Gastrocnemius medialis (tissue), 4 donors: ENCODE results near the gene TEDDM1. TPM values are rescaled to one million over a fixed set of nuclear protein-coding genes. Genes with fewer than 3 reads are reported as not detected.

ENCODE experiments used
- ATAC-seq, 2 donors: fragments of 150-250 bp; one replicate each; pipeline ENCODE4 v1.9.1; 2016
- DNase-seq, 2 donors: peaks; one replicate each; pipeline ENCODE4 v3.0.0-alpha.2; 2019
- H3K27ac ChIP-seq, 4 donors: fragments of 200-600 bp; sonication (generic); 1 replicate in 1 of 4; 2 replicates in 3 of 4; pipeline ENCODE4 v1.5.1; 2016 to 2018; ENCODE audit warnings: mild to moderate bottlenecking in 2 of 4, moderate library complexity in 1 of 4
- H3K27me3 ChIP-seq, 3 donors: fragments of 200-600 bp; sonication (generic) in 2 of 3; 1 replicate in 1 of 3; 2 replicates in 2 of 3; pipeline versions ENCODE4 v1.5.1 to v1.6.0; 2016 to 2019; ENCODE audit warnings: mild to moderate bottlenecking in 1 of 3, moderate library complexity in 1 of 3
- H3K36me3 ChIP-seq, 2 donors: fragments of 200-600 bp; sonication (generic) in 1 of 2; one replicate each; pipeline ENCODE4 v1.5.1; 2017 to 2018
- H3K4me1 ChIP-seq, 2 donors: fragments of 200-600 bp; sonication (generic) in 1 of 2; one replicate each; pipeline ENCODE4 v1.5.1; 2016 to 2017; ENCODE audit warnings: mild to moderate bottlenecking in 2 of 2
- H3K4me3 ChIP-seq, 4 donors: fragments of 200-600 bp; sonication (generic) in 3 of 4; 1 replicate in 1 of 4; 2 replicates in 3 of 4; pipeline ENCODE4 v1.5.1; 2016 to 2019; ENCODE audit warnings: mild to moderate bottlenecking in 2 of 4
- H3K9me3 ChIP-seq, 3 donors: fragments of 200-600 bp; sonication (generic) in 2 of 3; 1 replicate in 1 of 3; 2 replicates in 2 of 3; pipeline ENCODE4 v1.5.1; 2016 to 2019
- POLR2A ChIP-seq, 2 donors: fragments of 450-650 bp; IDR thresholded peaks; one replicate each; pipeline ENCODE4 v1.6.1; 2017; ENCODE audit warnings: antibody characterized with exemption in 2 of 2, mild to moderate bottlenecking in 2 of 2, moderate library complexity in 2 of 2
- in situ Hi-C, 4 donors: fragments of 200-750 bp; cut with MboI; loops; one replicate each; pipeline versions ENCODE4 v1.15.0 to v1.8.0; 2017; ENCODE audit warnings: low sequenced_read_pairs in 4 of 4
- intact Hi-C: fragments of 100-400 bp; cut with DNase I; formaldehyde crosslinking; loops from one replicate; pipeline ENCODE4 v1.15.1; 2023; ENCODE audit warnings: low total_unique reads
- total RNA-seq, 4 donors: library from RNA; depleted of rRNA; stranded (reverse); fragments of >200 nt; gene quantifications; one replicate each; pipeline versions ENCODE4 v1.1.0 to v1.2.3, GENCODE V29; 2016
- TF ChIP-seq, protein P1 (sequence below), 5 experiments: fragments of 450-650 bp in 3 of 5; fragments of 200-600 bp in 2 of 5; sonication (generic) in 2 of 5; IDR thresholded peaks in 4 of 5; conservative IDR thresholded peaks in 1 of 5; 1 replicate in 4 of 5; 2 replicates in 1 of 5; pipeline ENCODE4 v1.5.1; 2016 to 2019; ENCODE audit warnings: antibody characterized with exemption in 5 of 5, mild to moderate bottlenecking in 3 of 5, moderate library complexity in 3 of 5

The TEDDM1 gene
- total RNA-seq, 4 donors from 2014 or later: not detected

DNA sequence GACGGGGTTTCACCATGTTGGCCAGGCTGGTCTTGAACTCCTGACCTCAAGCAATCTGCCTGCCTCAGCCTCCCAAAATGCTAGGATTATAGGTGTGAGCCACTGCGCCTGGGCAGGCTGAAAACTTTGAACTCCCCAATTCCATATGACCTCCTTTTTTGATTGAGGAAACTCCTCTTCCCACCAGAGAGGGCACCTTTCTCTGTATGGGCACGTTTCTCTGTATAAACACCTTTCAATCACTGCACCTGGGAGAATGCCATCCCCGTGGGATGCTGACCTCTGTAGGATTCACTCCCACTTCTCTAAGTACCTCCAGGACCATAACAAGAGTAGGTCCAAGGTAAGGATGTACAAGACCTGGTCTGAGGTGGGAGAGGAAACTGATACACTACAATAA lies 9.7 kb upstream of the TEDDM1 start:
- intact Hi-C loops: no loop called here
- DNase-seq (no peak), ATAC-seq (no peak)
- Histone ChIP-seq H3K27ac (peak overlapping the region in 2 of 4 donors; percentile 13 to 29), H3K9me3 (no peaks in the 10 kb centered on the region), H3K27me3 (no peaks in the 10 kb centered on the region), H3K4me1 (peaks cover 10 to 13% of the 10 kb centered on the region in 2 donors), H3K36me3 (no peaks in the 10 kb centered on the region), H3K4me3 (no peak overlapping the region)
- in situ Hi-C loops: loop anchor here in 1 of 4 donors (25.0 kb wide), 1 partner anchor 923 kb away; the partner anchor contains the start of gene CACNA1E
- no peak for TF ChIP-seq POLR2A (IDR thresholded peaks at IDR 0.05)
- TF ChIP-seq, protein P1, sequence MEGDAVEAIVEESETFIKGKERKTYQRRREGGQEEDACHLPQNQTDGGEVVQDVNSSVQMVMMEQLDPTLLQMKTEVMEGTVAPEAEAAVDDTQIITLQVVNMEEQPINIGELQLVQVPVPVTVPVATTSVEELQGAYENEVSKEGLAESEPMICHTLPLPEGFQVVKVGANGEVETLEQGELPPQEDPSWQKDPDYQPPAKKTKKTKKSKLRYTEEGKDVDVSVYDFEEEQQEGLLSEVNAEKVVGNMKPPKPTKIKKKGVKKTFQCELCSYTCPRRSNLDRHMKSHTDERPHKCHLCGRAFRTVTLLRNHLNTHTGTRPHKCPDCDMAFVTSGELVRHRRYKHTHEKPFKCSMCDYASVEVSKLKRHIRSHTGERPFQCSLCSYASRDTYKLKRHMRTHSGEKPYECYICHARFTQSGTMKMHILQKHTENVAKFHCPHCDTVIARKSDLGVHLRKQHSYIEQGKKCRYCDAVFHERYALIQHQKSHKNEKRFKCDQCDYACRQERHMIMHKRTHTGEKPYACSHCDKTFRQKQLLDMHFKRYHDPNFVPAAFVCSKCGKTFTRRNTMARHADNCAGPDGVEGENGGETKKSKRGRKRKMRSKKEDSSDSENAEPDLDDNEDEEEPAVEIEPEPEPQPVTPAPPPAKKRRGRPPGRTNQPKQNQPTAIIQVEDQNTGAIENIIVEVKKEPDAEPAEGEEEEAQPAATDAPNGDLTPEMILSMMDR (IDR thresholded peaks at IDR 0.05 in 4 of 5, conservative IDR thresholded peaks at IDR 0.05 in 1 of 5): no peak

DNA sequence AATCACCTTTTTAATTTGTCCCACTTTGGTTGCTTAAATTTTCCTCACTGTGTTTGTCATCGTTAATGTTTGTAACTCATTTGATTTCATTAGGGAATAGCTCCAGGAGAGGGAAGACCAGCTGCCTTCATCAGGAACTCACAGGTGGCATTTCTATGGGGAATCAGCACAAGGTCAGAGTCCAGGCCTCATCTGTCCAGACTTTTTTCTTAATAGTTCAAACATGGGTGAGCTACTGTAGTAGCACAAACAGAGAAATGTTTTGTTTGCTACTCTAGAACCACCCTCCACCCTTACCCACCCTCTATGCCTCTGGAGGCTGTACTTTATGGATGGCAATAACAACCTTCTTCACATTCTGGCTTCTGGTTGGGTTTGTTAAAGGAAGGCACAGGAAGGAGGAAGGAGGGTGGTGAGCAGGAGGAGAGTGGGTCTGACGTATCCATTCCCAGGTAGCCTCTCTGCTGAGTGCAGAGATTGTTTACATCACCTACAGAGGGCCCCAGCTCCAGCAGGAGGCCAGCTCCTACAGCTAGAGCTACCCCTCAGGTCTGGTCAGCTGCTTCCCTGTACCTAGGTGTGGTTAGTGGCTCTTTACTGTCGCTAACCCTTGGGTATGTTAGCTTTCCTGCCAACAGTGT lies 8.1 kb upstream of the TEDDM1 start:
- in situ Hi-C loops: loop anchor here in 1 of 4 donors (25.0 kb wide), 1 partner anchor 921 kb away; the partner anchor contains the start of gene CACNA1E
- no peak for ATAC-seq
- no peaks in the 10 kb centered on the region for H3K27me3 ChIP-seq
- no peak for TF ChIP-seq POLR2A (IDR thresholded peaks at IDR 0.05)
- TF ChIP-seq, protein P1 (IDR thresholded peaks at IDR 0.05 in 4 of 5, conservative IDR thresholded peaks at IDR 0.05 in 1 of 5): no peak
- no peak for DNase-seq
- H3K27ac ChIP-seq: no peak overlapping the region
- H3K9me3 ChIP-seq: no peaks in the 10 kb centered on the region
- intact Hi-C loops: no loop called here
- no peaks in the 10 kb centered on the region for H3K36me3 ChIP-seq
- peaks cover 10 to 13% of the 10 kb centered on the region in 2 donors for H3K4me1 ChIP-seq
- H3K4me3 ChIP-seq: no peak overlapping the region

DNA sequence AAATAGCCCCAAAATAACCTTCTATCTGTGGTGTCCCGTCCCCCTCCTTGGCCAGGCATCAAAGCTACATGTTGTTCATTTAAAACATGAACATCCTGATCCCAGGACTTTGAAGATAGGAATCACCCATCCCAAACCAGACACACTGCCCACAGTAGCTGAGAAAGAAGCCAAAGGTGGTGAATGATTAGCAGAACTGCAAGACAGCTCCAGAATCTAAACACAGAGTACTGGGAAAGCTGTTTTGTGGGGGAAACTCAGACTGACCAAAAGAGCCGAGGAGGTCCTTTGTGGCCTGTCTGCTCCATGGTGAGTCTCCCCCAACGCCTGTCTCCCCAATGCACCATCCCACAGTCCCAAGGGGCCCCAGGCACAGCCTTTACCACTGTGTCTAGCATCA lies 7.3 kb upstream of the TEDDM1 start:
- intact Hi-C loops: no loop called here
- peaks cover 10 to 13% of the 10 kb centered on the region in 2 donors for H3K4me1 ChIP-seq
- DNase-seq (no peak), ATAC-seq (no peak)
- H3K27ac ChIP-seq: no peak overlapping the region
- no peak overlapping the region for H3K4me3 ChIP-seq
- H3K9me3 ChIP-seq: no peaks in the 10 kb centered on the region
- no peaks in the 10 kb centered on the region for H3K27me3 ChIP-seq
- TF ChIP-seq, protein P1 (IDR thresholded peaks at IDR 0.05 in 4 of 5, conservative IDR thresholded peaks at IDR 0.05 in 1 of 5): no peak
- TF ChIP-seq POLR2A (IDR thresholded peaks at IDR 0.05): no peak
- in situ Hi-C loops: loop anchor here in 1 of 4 donors (25.0 kb wide), 1 partner anchor 920 kb away; the partner anchor contains the start of gene CACNA1E
- H3K36me3 ChIP-seq: no peaks in the 10 kb centered on the region

DNA sequence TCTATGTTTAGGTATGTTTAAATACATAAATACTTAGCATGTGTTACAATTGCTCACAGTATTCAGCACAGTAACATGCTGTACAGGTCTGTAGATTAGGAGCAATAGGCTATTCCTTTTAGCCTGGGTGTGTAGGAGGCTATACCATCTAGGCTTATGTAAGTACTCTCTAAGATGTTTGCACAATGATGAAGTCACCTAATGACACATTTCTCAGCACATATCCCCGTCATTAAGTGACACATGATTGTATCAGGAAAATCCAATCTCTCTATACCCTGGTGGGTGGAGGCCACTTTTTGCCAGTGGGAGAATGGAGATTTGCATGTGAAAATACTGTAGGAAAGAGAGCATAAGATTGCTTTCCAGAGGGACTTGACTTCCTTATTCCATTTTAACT lies 5.5 kb upstream of the TEDDM1 start:
- Histone ChIP-seq H3K4me1 (peaks cover 9 to 11% of the 10 kb centered on the region in 2 donors), H3K27ac (no peak overlapping the region), H3K4me3 (no peak overlapping the region), H3K9me3 (no peaks in the 10 kb centered on the region), H3K27me3 (no peaks in the 10 kb centered on the region), H3K36me3 (no peaks in the 10 kb centered on the region)
- TF ChIP-seq, protein P1 (IDR thresholded peaks at IDR 0.05 in 4 of 5, conservative IDR thresholded peaks at IDR 0.05 in 1 of 5): no peak
- no peak for TF ChIP-seq POLR2A (IDR thresholded peaks at IDR 0.05)
- in situ Hi-C loops: loop anchor here in 1 of 4 donors (25.0 kb wide), 1 partner anchor 919 kb away; the partner anchor contains the start of gene CACNA1E
- DNase-seq (no peak), ATAC-seq (no peak)
- intact Hi-C loops: no loop called here
